SK-N-SH (cell line): Measurements from ENCODE around the gene ZNF555. TPM values are rescaled to one million over a fixed set of nuclear protein-coding genes. Genes with fewer than 3 reads are reported as not detected.

Experiments used
- CTCF ChIA-PET: fragments of 300-600, 350-600 bp; formaldehyde crosslinking; extraction: SDS; loops from one replicate; lab custom pipeline; 2021; lab: Yijun Ruan, JAX
- POLR2A ChIA-PET: fragments of 350-600 bp; sonication (Branson Sonifier 250); formaldehyde crosslinking; extraction: SDS; loops from one replicate; lab custom pipeline; 2020; ENCODE audit warnings: antibody characterized with exemption, inconsistent platforms; lab: Yijun Ruan, JAX
- DNase-seq: peaks from one replicate; pipeline ENCODE4 v3.0.0; 2012
- H2AFZ ChIP-seq: fragments of 200-600 bp; sonication (generic); 2 replicates; pipeline ENCODE4 v1.8.1; 2016; ENCODE audit warnings: antibody characterized with exemption, mild to moderate bottlenecking, low read depth
- H3F3A ChIP-seq: fragments of 200-600 bp; sonication (generic); replicated peaks from 2 replicates; pipeline ENCODE3; 2016; ENCODE audit warnings: antibody characterized with exemption, mild to moderate bottlenecking; ENCODE audit not compliant: insufficient read depth
- H3K27ac ChIP-seq, 2 experiments: fragments of 200-500 bp in 1 of 2; fragments of 200-600 bp in 1 of 2; sonication (Bioruptor generic) in 1 of 2; sonication (generic), shearing (Covaris generic) in 1 of 2; 2 replicates each; pipeline versions ENCODE4 v1.5.1 to v1.6.1; 2014 to 2016; ENCODE audit warnings: low read depth in 2 of 2, inconsistent platforms in 1 of 2, low read length in 1 of 2, mild to moderate bottlenecking in 1 of 2, mixed read lengths in 1 of 2
- H3K27me3 ChIP-seq: fragments of 200-600 bp; sonication (generic), shearing (Covaris generic); 2 replicates; pipeline ENCODE4 v1.6.1; 2016; ENCODE audit warnings: mixed run types; ENCODE audit not compliant: insufficient read depth
- H3K36me3 ChIP-seq, 2 experiments: fragments of 200-500 bp in 1 of 2; fragments of 200-600 bp in 1 of 2; sonication (Bioruptor generic) in 1 of 2; sonication (generic) in 1 of 2; replicated peaks in 1 of 2; 2 replicates each; pipeline versions ENCODE3 to v1.5.1; 2014 to 2016; ENCODE audit warnings: low read length in 1 of 2, mild to moderate bottlenecking in 1 of 2; ENCODE audit not compliant: insufficient read depth in 2 of 2, control insufficient read depth in 1 of 2
- H3K4me1 ChIP-seq, 2 experiments: fragments of 200-500 bp in 1 of 2; fragments of 200-600 bp in 1 of 2; sonication (Bioruptor generic) in 1 of 2; sonication (generic), shearing (Covaris generic) in 1 of 2; 2 replicates each; pipeline versions ENCODE4 v1.5.1 to v1.6.1; 2014 to 2016; ENCODE audit warnings: low read depth in 1 of 2, low read length in 1 of 2, mixed run types in 1 of 2; ENCODE audit not compliant: insufficient read depth in 2 of 2, control insufficient read depth in 1 of 2
- H3K4me2 ChIP-seq: fragments of 200-600 bp; sonication (generic), shearing (Covaris generic); 2 replicates; pipeline ENCODE4 v1.6.1; 2017; ENCODE audit warnings: mixed run types
- H3K4me3 ChIP-seq, 2 experiments: fragments of 200-500 bp in 1 of 2; fragments of 200-600 bp in 1 of 2; sonication (Bioruptor generic) in 1 of 2; sonication (generic), shearing (Covaris generic) in 1 of 2; 2 replicates each; pipeline versions ENCODE4 v1.5.1 to v1.8.1; 2014 to 2016; ENCODE audit warnings: low read depth in 2 of 2, inconsistent platforms in 1 of 2, low read length in 1 of 2, mild to moderate bottlenecking in 1 of 2, mixed read lengths in 1 of 2, moderate library complexity in 1 of 2
- H3K79me2 ChIP-seq: fragments of 200-600 bp; sonication (generic); 2 replicates; pipeline ENCODE4 v1.8.1; 2017; ENCODE audit warnings: mild to moderate bottlenecking; ENCODE audit not compliant: insufficient read depth
- H3K9ac ChIP-seq: fragments of 200-600 bp; sonication (generic); 2 replicates; pipeline ENCODE4 v1.6.1; 2017; ENCODE audit warnings: mixed run types
- H3K9me2 ChIP-seq: fragments of 200-600 bp; sonication (generic); 2 replicates; pipeline ENCODE4 v1.6.1; 2017; ENCODE audit warnings: mixed run types
- H3K9me3 ChIP-seq: fragments of 200-600 bp; sonication (generic); 2 replicates; pipeline ENCODE4 v1.6.1; 2017; ENCODE audit warnings: mixed run types, mild to moderate bottlenecking, moderate library complexity
- H4K20me1 ChIP-seq: fragments of 200-600 bp; sonication (generic); 2 replicates; pipeline ENCODE4 v1.6.1; 2017; ENCODE audit warnings: mild to moderate bottlenecking, mixed run types; ENCODE audit not compliant: insufficient read depth
- ELF1 ChIP-seq: IDR thresholded peaks from 2 replicates; pipeline ENCODE4 v1.4.0; 2012
- EZH2phosphoT487 ChIP-seq: fragments of 200-600 bp; sonication (generic); IDR thresholded peaks from 2 replicates; pipeline ENCODE4 v1.6.1; 2017; ENCODE audit warnings: low read depth, mixed run types, mild to moderate bottlenecking, antibody characterized with exemption, moderate library complexity, borderline replicate concordance
- GABPA ChIP-seq: IDR thresholded peaks from 2 replicates; pipeline ENCODE4 v1.4.0; 2012; ENCODE audit warnings: low read depth, mild to moderate bottlenecking
- NFIC ChIP-seq: IDR thresholded peaks from 2 replicates; pipeline ENCODE4 v1.4.0; 2012; ENCODE audit warnings: borderline replicate concordance
- POLR2AphosphoS5 ChIP-seq: IDR thresholded peaks from 2 replicates; pipeline ENCODE4 v1.6.1; 2012; ENCODE audit warnings: low read depth, low read length
- RAD21 ChIP-seq: IDR thresholded peaks from 2 replicates; pipeline ENCODE4 v1.6.1; 2012; ENCODE audit warnings: mild to moderate bottlenecking, low read length
- RFX5 ChIP-seq: IDR thresholded peaks from 2 replicates; pipeline ENCODE4 v1.6.1; 2012; ENCODE audit warnings: mild to moderate bottlenecking, improper control_type of control experiment, low read length
- RXRA ChIP-seq: IDR thresholded peaks from 2 replicates; pipeline ENCODE4 v1.4.0; 2012; ENCODE audit warnings: low read depth, mild to moderate bottlenecking, borderline replicate concordance
- SIN3A ChIP-seq: IDR thresholded peaks from 2 replicates; pipeline ENCODE4 v1.6.1; 2012; ENCODE audit warnings: low read depth, mild to moderate bottlenecking, low read length, moderate library complexity, borderline replicate concordance
- SMC3 ChIP-seq: IDR thresholded peaks from 2 replicates; pipeline ENCODE4 v1.6.1; 2012; ENCODE audit warnings: low read depth, low read length, improper control_type of control experiment
- TCF12 ChIP-seq: IDR thresholded peaks from 2 replicates; pipeline ENCODE4 v1.4.0; 2012
- WGBS: methylation state at CpG from one replicate; pipeline ENCODE4 v1.1.6; 2017; ENCODE audit warnings: low lambda C conversion rate; 5-methylcytosine and 5-hydroxymethylcytosine counted together
- polyA plus RNA-seq, 3 experiments: library from polyadenylated mRNA; depleted of rRNA; stranded (reverse); fragments of >200 nt; gene quantifications; 2 replicates each; pipeline ENCODE4 v1.2.3, GENCODE V29; 2012
- TF ChIP-seq, protein P1 (sequence below): IDR thresholded peaks from 2 replicates; pipeline ENCODE4; 2012
- TF ChIP-seq, protein P2 (sequence below): fragments of 150-350 bp; IDR thresholded peaks from 2 replicates; pipeline ENCODE4 v1.6.1; 2017; ENCODE audit warnings: antibody characterized with exemption, low read length, low read depth, borderline replicate concordance
- TF ChIP-seq, protein P3 (sequence below): fragments of 150-350 bp; IDR thresholded peaks from 2 replicates; pipeline ENCODE4 v1.6.1; 2016; ENCODE audit warnings: mild to moderate bottlenecking, low read depth, low read length
- TF ChIP-seq, protein P4 (sequence below): IDR thresholded peaks from 2 replicates; pipeline ENCODE4 v1.4.0; 2012; ENCODE audit warnings: low read depth

Gene ZNF555
- polyA plus RNA-seq, 1 of the 3 experiments (the other 2 are of a cell fraction): 1.4 TPM

DNA sequence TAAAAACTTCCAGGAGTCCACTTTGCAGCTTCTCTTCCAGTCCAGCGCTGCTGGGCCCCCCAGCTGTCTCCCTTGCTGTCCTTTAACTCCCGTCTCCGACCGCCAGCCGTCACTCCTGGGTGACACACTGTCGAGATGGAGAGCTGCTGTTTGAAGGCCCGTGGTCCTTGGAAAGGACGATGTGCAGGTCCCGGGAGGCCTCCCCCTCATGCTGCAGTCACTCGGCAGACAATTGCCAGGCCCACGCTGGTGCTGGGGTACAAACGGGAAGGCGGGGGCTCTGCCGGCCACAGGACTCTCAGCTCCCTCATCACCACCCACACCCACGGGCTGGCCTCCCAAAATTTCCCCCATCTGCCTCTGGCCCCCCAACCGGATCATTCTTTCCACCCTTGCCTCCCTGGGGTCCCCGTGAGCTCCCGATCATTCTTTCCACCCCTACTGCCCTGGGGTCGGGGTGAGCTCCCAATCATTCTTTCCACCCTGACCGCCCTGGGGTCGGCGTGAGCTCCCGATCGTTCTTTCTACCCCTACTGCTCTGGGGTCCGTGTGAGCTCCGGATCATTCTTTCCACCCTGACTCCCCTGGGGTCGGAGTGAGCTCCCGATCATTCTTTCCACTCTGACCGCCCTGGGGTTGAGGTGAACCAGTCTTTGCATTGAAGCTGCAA lies 37.7 kb upstream of the ZNF555 start:
- WGBS: 95% methylated on average over 22 of the region's 29 CpGs
- peaks cover 4 to 62% of the 10 kb centered on the region in 2 experiments for H3K36me3 ChIP-seq
- no peak overlapping the region for H3K9ac ChIP-seq
- no peak overlapping the region for H3K4me2 ChIP-seq
- H3K9me3 ChIP-seq: no peaks in the 10 kb centered on the region
- H3F3A ChIP-seq: no peaks in the 10 kb centered on the region
- no peaks in the 10 kb centered on the region for H4K20me1 ChIP-seq
- no peak overlapping the region for H2AFZ ChIP-seq
- DNase-seq: peak; percentile 19
- ChIA-PET POLR2A (interaction anchor here (1.0 kb wide), 1 partner anchor 16 kb away, joined by 3 read pairs; no protein-coding TSS in a partner anchor), CTCF (interaction anchor here (1.2 to 1.3 kb wide), 2 partner anchors 10 to 54 kb away, joined by 3 read pairs; no protein-coding TSS in a partner anchor)
- H3K79me2 ChIP-seq: no peaks in the 10 kb centered on the region
- no peak for TF ChIP-seq RFX5
- TF ChIP-seq, protein P1, sequence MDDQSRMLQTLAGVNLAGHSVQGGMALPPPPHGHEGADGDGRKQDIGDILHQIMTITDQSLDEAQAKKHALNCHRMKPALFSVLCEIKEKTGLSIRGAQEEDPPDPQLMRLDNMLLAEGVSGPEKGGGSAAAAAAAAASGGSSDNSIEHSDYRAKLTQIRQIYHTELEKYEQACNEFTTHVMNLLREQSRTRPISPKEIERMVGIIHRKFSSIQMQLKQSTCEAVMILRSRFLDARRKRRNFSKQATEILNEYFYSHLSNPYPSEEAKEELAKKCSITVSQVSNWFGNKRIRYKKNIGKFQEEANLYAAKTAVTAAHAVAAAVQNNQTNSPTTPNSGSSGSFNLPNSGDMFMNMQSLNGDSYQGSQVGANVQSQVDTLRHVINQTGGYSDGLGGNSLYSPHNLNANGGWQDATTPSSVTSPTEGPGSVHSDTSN: no peak
- TF ChIP-seq, protein P2, sequence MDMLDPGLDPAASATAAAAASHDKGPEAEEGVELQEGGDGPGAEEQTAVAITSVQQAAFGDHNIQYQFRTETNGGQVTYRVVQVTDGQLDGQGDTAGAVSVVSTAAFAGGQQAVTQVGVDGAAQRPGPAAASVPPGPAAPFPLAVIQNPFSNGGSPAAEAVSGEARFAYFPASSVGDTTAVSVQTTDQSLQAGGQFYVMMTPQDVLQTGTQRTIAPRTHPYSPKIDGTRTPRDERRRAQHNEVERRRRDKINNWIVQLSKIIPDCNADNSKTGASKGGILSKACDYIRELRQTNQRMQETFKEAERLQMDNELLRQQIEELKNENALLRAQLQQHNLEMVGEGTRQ: no peak
- TF ChIP-seq GABPA: no peak
- H3K27me3 ChIP-seq: no peaks in the 10 kb centered on the region
- no peaks in the 10 kb centered on the region for H3K4me1 ChIP-seq
- no peak overlapping the region for H3K4me3 ChIP-seq
- no peak overlapping the region for H3K27ac ChIP-seq
- H3K9me2 ChIP-seq: no peaks in the 10 kb centered on the region

DNA sequence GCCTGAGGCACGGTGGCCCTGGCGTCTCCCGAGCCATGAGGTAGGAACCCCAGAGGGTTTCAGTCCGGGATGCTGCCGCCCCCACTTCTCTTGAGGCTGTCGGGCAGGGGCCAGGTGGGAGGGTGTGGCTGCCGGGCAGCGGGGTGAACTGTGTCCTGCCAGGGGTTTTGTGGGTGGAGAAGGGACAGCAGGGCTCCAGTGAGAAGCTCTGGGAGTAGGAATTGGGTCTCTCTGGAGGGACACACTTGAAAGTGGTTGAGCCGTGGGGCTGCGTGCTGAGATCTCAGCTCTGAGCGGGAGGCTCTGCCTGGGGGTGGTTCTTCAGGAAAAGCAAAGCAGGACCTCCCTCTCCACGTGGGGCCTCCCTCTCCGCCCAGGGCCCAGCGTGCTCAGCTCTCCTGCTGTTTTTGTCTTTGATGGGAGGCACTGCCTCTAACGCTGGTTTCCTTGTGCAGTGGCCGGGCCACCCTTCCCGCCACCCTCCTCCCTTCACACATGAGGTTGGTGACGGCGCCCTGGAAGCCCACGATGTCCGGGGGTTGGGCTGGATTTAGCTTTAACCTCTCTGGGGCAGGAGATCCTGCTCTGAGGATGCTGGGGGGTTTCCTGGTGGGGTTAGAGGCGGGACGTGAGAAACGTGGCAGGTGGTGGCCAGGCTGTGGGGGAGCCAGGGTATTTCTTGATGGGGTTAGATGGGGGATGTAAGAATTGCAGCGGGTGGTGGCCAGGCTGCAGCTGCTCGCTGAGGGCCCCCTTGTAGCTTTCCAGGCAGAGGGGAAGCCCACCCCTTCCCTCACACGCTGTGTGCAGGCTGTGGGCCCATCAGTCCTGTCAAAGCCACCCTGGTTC lies 36.9 kb upstream of the ZNF555 start:
- Histone ChIP-seq H3K9me2 (no peaks in the 10 kb centered on the region), H3F3A (no peaks in the 10 kb centered on the region), H3K4me2 (no peak overlapping the region), H3K79me2 (no peaks in the 10 kb centered on the region), H4K20me1 (no peaks in the 10 kb centered on the region), H3K27me3 (no peaks in the 10 kb centered on the region), H2AFZ (no peak overlapping the region), H3K4me3 (no peak overlapping the region), H3K27ac (no peak overlapping the region), H3K9me3 (no peaks in the 10 kb centered on the region), H3K36me3 (peaks cover 4 to 68% of the 10 kb centered on the region in 2 experiments), H3K4me1 (no peaks in the 10 kb centered on the region), H3K9ac (no peak overlapping the region)
- peak; percentile 15 for DNase-seq
- TF ChIP-seq ELF1: no peak
- TF ChIP-seq GABPA: no peak
- TF ChIP-seq NFIC: no peak
- no peak for TF ChIP-seq EZH2phosphoT487
- TF ChIP-seq RXRA: no peak
- TF ChIP-seq, protein P3, sequence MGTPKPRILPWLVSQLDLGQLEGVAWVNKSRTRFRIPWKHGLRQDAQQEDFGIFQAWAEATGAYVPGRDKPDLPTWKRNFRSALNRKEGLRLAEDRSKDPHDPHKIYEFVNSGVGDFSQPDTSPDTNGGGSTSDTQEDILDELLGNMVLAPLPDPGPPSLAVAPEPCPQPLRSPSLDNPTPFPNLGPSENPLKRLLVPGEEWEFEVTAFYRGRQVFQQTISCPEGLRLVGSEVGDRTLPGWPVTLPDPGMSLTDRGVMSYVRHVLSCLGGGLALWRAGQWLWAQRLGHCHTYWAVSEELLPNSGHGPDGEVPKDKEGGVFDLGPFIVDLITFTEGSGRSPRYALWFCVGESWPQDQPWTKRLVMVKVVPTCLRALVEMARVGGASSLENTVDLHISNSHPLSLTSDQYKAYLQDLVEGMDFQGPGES: no peak
- no peak for TF ChIP-seq RAD21
- no peak for TF ChIP-seq SMC3
- TF ChIP-seq, protein P4, sequence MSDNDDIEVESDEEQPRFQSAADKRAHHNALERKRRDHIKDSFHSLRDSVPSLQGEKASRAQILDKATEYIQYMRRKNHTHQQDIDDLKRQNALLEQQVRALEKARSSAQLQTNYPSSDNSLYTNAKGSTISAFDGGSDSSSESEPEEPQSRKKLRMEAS: no peak
- no peak for TF ChIP-seq POLR2AphosphoS5
- no peak for TF ChIP-seq SIN3A
- TF ChIP-seq, protein P1: no peak
- no peak for TF ChIP-seq TCF12
- ChIA-PET POLR2A (interaction anchor here (1.0 kb wide), 1 partner anchor 17 kb away, joined by 3 read pairs; no protein-coding TSS in a partner anchor), CTCF (interaction anchor here (1.2 to 1.3 kb wide), 2 partner anchors 11 to 55 kb away, joined by 3 read pairs; no protein-coding TSS in a partner anchor)
- WGBS: 96% methylated on average over 25 of the region's 27 CpGs
